ENCODE results near the gene TNS3.
A peak's percentile ranks its signal among the peaks of the same experiment; 100 is the strongest.

The TNS3 gene

DNA sequence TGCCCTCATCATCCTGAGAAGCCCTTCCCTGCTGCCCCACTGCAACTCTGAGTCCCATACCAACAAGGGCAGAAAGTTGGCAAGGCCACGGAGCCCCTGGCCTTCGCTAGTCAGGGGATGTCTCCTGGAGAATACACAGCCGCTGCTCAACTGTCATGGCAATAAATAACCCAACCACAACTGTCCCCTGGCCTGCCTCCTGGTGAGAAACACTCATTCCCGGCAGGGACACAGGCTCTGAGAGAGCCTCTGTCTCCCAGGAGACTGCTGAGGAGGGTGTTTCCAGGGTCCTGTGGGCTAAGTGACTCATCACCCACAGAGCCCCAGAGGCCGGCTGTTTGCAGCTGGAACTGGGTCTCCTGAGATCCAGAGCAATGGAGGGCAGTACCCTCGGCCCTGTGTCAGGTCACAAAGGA lies 354.1 kb downstream of the TNS3 start:
- Histone ChIP-seq H3K27ac (ENCODE audit: low read depth, low read length) (no peak overlapping the region), H3K4me2 (ENCODE audit: low read length) (no peak overlapping the region), H3K36me3 (ENCODE audit: control insufficient read depth, low read length) (no peaks in the 10 kb centered on the region), H3K79me2 (ENCODE audit: control insufficient read depth, low read length) (no peaks in the 10 kb centered on the region), H3K9me3 (ENCODE audit: control insufficient read depth, insufficient read depth, low read length) (no peaks in the 10 kb centered on the region), H3K27me3 (ENCODE audit: control insufficient read depth, low read length) (no peaks in the 10 kb centered on the region; the same call in 1 of the 2 replicates), H3K4me1 (ENCODE audit: control insufficient read depth, low read length) (peaks cover 34% of the 10 kb centered on the region), H3K4me3 (ENCODE audit: low read length) (no peak overlapping the region), H3K9me2 (replicated peaks; ENCODE audit: control insufficient read depth, low read length) (no peaks in the 10 kb centered on the region; the same call in 1 of the 2 replicates), H3F3A (ENCODE audit: control insufficient read depth, insufficient read depth) (no peaks in the 10 kb centered on the region), H4K20me1 (ENCODE audit: control insufficient read depth, insufficient read depth, low read depth, low read length) (no peaks in the 10 kb centered on the region)
- TF ChIP-seq, protein P1, sequence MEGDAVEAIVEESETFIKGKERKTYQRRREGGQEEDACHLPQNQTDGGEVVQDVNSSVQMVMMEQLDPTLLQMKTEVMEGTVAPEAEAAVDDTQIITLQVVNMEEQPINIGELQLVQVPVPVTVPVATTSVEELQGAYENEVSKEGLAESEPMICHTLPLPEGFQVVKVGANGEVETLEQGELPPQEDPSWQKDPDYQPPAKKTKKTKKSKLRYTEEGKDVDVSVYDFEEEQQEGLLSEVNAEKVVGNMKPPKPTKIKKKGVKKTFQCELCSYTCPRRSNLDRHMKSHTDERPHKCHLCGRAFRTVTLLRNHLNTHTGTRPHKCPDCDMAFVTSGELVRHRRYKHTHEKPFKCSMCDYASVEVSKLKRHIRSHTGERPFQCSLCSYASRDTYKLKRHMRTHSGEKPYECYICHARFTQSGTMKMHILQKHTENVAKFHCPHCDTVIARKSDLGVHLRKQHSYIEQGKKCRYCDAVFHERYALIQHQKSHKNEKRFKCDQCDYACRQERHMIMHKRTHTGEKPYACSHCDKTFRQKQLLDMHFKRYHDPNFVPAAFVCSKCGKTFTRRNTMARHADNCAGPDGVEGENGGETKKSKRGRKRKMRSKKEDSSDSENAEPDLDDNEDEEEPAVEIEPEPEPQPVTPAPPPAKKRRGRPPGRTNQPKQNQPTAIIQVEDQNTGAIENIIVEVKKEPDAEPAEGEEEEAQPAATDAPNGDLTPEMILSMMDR (IDR thresholded peaks at IDR 0.05; ENCODE audit: low read depth, low read length, poor library complexity, severe bottlenecking) = no peak
- TF ChIP-seq EZH2phosphoT487 (IDR thresholded peaks at IDR 0.05; ENCODE audit: borderline replicate concordance, low read length) = no peak

- no peak overlapping the region for H3K4me3 ChIP-seq (ENCODE audit: low read length)
- no peaks in the 10 kb centered on the region for H3K79me2 ChIP-seq (ENCODE audit: control insufficient read depth, low read length)
- no peak overlapping the region for H3K4me2 ChIP-seq (ENCODE audit: low read length)
- TF ChIP-seq, protein P1 (IDR thresholded peaks at IDR 0.05; ENCODE audit: low read depth, low read length, poor library complexity, severe bottlenecking) = no peak
- TF ChIP-seq EZH2phosphoT487 (IDR thresholded peaks at IDR 0.05; ENCODE audit: borderline replicate concordance, low read length) = no peak
- H4K20me1 ChIP-seq (ENCODE audit: control insufficient read depth, insufficient read depth, low read depth, low read length) = no peaks in the 10 kb centered on the region
- H3K36me3 ChIP-seq (ENCODE audit: control insufficient read depth, low read length) = no peaks in the 10 kb centered on the region
- H3K27ac ChIP-seq (ENCODE audit: low read depth, low read length) = no peak overlapping the region
- H3K9me3 ChIP-seq (ENCODE audit: control insufficient read depth, insufficient read depth, low read length) = no peaks in the 10 kb centered on the region
- H3K27me3 ChIP-seq (ENCODE audit: control insufficient read depth, low read length) = peaks cover 3% of the 10 kb centered on the region; the same call in 1 of the 2 replicates
- H3F3A ChIP-seq (ENCODE audit: control insufficient read depth, insufficient read depth) = no peaks in the 10 kb centered on the region
- no peaks in the 10 kb centered on the region; the same call in 1 of the 2 replicates for H3K9me2 ChIP-seq (replicated peaks; ENCODE audit: control insufficient read depth, low read length)
- H3K4me1 ChIP-seq (ENCODE audit: control insufficient read depth, low read length) = peaks cover 34% of the 10 kb centered on the region
Measured at GRCh38 chr7:47226696-47227095, 355.2 kb downstream of the TNS3 start.

- H3K9me3 ChIP-seq (ENCODE audit: control insufficient read depth, insufficient read depth, low read length) = no peaks in the 10 kb centered on the region
- no peaks in the 10 kb centered on the region for H4K20me1 ChIP-seq (ENCODE audit: control insufficient read depth, insufficient read depth, low read depth, low read length)
- TF ChIP-seq EZH2phosphoT487 (IDR thresholded peaks at IDR 0.05; ENCODE audit: borderline replicate concordance, low read length) = no peak
- TF ChIP-seq, protein P1 (IDR thresholded peaks at IDR 0.05; ENCODE audit: low read depth, low read length, poor library complexity, severe bottlenecking) = no peak
- peak overlapping the region; percentile 7; the same call in 1 of the 2 replicates for H3K4me2 ChIP-seq (ENCODE audit: low read length)
- H3K36me3 ChIP-seq (ENCODE audit: control insufficient read depth, low read length) = no peaks in the 10 kb centered on the region
- no peak overlapping the region for H3K27ac ChIP-seq (ENCODE audit: low read depth, low read length)
- no peaks in the 10 kb centered on the region for H3F3A ChIP-seq (ENCODE audit: control insufficient read depth, insufficient read depth)
- peaks cover 5% of the 10 kb centered on the region; the same call in 1 of the 2 replicates for H3K27me3 ChIP-seq (ENCODE audit: control insufficient read depth, low read length)
- no peak overlapping the region for H3K4me3 ChIP-seq (ENCODE audit: low read length)
- peaks cover 34% of the 10 kb centered on the region for H3K4me1 ChIP-seq (ENCODE audit: control insufficient read depth, low read length)
- H3K9me2 ChIP-seq (replicated peaks; ENCODE audit: control insufficient read depth, low read length) = no peaks in the 10 kb centered on the region; the same call in 1 of the 2 replicates
- H3K79me2 ChIP-seq (ENCODE audit: control insufficient read depth, low read length) = no peaks in the 10 kb centered on the region
Measured at GRCh38 chr7:47225387-47226131, 356.4 kb downstream of the TNS3 start.

All from DOHH2 (cell line).